Measurements from ENCODE around the gene ADRA2B.
"Not testable (repeated sequence)": the region's sequence is repeated elsewhere in the genome, so short reads cannot be mapped to it uniquely, and the experiment has no call there.

ADRA2B gene

DNA sequence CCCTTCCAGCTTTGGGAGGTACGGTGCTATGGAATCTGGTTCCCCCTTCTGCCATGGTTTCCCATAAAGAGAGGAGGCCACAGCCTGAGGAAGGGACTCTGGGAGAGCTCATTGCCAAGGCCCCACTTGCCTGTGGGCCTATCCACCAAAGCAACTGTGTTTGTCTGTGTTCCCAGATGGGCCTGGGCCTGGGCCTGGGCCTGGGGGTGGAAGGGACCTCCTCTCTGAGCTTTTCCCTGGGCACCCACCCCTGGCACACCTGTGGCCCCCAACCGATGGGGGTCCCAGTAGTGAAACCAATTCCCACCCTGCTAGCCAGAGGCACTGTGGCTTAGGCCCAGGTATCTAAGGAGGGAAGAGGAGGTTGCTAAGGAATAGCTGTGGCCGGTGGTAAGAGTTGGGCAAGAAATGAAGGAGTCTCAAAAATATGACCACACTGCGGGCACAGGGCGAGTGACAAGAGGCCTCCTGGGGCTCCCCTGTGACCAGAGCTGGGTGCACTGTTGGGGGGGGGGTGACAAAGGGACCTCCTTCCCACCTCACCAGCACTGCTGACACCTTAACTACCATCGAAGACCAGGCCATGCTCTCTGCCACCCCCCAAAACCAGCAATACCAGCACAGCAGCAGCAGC lies 33.8 kb upstream of the ADRA2B start:
- DNase-seq, result no peak

DNA sequence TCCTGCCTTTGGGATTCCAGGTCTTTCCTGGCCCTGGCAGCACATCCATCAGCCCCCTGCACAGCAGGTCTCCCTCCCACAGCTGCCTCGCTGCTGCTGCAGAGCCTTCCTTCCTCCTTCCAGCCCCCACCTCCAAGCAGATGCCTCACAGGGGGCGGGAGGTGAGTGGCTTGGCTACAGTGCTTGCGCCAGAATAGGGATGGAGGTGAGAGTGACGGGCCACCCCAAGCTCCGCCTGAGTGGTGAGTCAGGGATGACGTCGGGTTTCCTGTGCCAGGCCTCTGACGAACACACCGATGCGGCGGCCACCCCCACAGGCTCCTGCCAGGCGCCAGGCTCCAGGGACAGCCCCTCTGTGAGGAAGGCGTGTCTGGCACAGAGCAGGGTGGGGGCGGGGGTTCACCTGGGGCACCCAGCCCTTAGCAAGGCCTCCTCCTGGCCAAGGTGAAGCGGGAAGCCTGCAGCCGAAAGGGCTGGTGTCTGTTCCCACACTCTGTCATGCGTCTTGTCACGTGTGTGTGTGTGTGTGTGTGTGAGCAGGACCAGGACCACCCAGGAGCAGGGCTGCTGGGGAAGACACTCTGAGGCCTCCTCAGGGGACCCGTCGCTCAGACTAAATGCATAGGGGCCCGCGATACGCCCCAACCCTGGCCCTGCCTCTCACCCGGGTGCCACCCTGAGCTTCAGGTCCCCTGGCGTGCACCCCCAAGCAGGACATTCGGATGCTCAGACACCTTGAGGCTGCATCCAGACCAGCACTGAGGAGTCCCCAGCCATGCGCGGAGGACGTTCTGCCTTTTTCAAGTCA lies 32.2 kb upstream of the ADRA2B start:
- peak; percentile 84 for DNase-seq

DNA sequence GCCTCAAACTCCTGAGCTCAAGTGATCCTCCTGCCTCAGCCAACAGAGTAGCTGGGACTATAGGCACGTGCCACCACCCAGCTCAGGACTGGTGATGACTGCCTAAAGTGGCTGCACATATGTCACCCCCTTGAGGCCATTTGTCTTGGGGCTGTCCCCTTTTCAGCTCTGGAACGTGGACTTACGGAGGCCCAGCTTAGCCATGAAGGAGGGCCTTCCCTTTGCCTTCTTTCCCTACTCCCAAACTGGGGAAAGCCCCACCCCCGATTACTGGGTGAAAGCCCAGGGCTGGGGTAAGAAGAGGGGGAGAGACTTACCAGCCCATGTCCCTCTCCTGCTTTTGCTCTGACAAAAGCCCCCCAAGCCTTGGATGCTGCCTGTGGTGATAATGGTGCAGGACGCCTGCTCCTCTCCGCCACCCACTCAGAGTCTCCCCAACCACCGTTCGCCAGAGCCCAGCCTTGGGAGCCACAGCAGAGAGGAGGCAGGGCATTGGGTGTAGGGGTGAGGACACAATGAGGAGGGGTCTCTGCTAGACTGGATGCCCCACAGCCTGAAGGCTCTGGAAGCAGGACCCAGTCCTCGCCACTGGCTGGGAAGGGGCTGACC lies 31.3 kb upstream of the ADRA2B start:
- DNase-seq, result no peak

DNA sequence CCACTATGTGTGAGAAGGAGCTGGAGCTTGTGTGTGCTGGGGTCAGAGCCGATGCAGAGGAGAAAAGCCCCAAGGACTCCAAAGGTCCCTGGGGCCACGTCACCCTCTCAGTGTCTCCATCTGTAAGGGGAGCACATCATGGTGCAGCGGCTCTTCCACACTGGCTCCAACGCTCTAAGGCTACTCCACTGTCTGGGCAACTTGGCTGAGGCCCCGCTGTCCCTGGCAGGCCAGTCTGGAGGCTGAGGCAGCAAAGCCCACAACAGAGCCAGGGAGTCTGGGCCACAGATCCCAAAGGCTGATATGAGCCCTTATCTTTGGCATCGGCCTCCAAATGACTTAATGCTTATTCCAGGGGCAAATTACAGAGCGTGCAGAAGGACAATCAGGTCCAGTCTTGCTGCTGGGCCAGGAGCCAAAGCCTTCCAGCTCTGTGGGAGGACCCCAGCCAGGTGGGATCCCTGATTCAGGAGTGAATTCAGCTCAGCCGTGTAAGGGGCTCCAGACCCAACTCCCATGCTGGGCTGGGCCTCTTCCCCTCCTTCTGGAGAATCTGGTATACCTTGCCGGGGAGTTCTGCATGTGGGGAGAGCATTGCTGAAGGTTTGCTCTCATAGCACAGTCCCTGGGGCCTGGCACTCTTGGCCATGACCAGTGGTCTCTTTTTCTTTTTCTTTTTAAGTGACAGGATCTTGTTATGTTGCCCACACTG lies 30.7 kb upstream of the ADRA2B start:
- no peak for DNase-seq

DNA sequence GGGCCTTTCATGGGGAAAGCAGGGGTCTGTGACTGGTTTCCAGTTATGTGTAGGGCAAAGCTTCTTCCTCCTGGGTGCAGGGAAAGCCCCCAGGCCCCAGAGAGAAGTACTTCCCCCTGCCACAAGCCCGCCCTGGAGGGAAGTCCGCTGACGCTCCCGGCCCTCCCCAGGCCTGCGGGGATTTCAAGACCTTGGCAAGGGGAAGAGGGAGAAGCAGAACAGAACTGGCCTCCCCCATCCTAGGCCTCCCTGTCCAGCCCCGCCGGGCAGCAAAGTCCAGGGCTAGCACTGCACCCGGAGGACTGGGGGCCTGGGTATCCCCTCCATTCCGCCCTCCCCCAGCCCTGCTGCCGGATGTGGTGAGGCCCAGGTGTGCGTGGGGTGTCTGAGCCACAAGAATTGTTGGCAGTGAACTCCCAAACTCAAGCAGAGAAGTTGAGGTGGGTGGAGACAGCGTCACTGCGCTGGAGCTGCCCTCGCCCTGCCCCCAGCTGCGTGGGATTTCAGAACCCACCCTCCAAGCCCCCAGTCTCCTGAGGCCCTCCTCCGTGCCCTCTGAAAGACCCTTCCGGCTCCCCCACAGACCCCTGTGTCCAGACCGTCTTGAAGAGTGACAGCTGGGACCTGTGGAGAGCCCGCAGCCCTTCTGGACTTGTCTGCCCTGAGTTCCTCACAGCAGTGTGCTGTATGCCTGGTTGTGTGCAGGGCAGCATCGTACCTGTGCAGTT lies 29.9 kb upstream of the ADRA2B start:
- no peak for DNase-seq

DNA sequence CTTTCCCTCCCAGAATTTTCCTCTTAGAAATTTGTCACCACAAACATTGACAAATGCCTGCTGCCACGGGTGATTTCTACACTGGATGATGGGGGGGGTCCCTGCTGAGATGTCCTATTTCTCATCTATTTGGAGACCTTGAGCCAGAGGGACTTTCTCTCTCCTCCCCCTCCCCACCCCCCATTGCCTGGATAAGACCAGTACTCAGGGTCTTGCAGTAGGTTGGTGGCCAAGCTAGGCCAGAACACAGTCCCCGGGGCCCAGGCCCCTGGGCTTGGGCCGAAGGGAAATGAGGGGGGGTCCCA lies 29.4 kb upstream of the ADRA2B start:
- DNase-seq, result no peak

DNA sequence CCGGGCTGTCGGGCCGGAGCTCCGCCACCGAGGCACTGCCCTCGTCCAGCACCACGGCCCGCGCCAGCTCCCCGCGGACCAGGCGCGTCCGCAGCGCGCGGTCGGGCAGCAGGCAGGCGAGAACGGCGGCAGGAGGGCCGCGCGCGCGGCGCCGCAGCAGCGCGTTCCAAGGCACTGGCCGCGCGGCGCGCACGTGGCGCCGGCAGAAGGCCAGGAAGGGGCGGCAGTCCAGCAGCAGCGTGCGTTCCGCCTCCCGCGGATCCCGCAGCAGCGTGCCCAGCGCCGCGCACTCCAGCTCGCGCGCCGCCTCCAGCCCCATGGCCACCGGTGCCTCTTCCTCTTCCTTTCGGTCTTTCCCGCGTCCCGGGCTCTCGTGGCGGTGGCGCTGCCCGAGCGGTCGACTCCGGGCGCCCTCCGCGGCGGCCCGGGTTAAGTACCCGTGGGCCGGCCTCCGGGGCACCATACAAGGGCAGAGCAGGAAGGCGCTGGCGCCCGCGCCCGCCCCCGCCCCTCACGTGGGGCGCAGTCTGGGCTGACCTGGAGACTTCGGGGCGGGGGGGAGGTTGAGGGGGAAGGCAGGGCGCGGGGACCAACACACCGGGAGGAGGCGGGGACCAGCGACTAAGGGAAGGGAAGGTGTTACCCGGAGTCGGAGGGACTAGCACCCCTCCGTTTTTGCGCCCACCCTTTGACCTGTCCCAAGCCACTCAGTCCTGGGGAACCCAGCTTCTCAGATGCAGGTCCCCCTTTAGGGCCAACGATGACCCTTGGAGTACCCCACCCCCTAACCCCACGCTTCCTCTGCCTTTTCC lies 28.9 kb upstream of the ADRA2B start, which contains the start of gene DUSP2:
DUSP2 (minus strand) TSS at position 405 of the 812 bp plus-strand sequence; CDS start at position 319, 86 bp downstream.
- DNase-seq, result peak; percentile 77

DNA sequence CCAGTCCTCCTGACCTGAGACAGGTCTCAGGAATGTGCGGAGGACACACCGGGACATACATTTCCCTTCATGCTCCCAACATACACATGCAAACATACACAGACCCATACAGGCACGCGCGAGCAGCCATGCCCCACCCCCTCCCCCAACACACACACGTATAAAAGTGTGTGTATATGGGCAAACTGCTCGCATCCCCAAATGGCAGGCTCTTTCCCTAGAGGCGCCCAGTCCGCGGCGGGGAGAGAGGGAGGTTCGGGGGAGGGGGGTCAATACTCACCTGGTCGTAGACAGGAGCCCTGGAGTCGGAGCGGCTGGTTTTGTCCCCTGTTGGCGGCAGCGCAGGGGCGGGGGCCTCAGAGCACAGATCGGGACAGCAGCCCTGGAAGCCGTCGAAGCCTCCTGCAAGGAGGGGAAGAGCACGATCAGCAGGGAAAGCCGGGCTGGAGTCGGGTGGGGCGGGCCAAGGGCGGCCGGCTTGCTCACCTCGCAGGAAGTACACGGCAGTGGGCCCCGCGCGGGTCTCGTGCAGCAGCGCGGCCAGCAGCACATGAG lies 28.2 kb upstream of the ADRA2B start:
- no peak for DNase-seq

DNA sequence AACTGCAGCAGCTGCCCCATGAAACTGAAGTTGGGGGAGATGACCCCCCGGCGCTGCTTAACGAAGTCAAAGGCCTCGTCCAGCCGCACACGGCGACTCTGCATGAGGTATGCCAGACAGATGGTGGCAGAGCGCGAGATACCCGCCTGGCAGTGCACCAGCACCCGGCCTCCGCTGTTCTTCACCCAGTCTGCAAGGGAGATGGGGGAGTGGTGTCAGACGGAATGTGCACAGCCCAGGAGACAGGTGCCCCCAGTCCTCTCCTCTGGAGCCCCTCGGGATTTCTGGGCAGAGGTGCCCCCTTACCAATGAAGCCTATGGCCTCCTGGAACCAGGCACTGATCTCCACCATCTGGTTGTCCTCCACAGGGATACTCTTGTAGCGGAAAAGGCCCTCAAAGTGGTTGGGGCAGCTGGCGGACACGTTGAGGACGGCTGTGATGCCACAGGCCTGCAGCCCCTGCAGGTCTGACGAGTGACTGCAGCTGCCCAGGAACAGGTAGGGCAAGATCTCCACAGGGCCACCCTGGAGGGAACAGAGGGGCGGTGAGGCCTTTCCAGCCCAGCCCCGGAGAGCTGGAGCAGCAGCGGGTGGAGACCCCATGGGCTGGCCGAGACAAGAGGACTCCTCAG lies 27.6 kb upstream of the ADRA2B start:
- DNase-seq, result no peak

DNA sequence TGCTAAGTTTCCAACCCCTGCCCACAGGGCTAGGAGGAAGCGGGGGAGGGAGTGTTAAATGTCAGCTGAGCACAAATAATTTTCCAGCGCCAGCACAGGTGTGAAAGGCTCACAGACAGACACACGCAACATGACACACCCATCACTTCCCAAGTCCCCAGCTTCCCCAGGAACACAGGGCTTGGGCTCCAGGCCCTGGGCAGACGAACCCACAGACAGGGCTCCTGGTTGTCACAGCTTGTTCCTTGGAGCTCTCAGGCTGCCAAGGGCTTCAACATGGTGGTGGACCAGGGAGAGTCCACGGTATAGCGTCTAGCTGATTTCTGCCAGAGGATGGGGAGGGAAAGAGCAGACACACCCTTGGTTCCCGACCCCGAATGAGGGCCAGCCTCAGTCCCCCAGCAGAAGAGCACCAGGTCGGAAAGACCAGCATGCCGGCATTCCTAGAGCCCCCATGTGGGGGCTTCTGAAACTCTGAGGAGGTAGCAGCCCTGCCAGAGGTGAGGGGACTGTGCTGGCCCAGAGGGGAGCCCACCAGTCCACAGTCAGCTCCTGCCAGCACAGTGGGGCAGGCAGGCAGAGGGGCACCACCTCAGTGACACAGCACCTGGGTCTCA lies 27.0 kb upstream of the ADRA2B start:
- no peak for DNase-seq

DNA sequence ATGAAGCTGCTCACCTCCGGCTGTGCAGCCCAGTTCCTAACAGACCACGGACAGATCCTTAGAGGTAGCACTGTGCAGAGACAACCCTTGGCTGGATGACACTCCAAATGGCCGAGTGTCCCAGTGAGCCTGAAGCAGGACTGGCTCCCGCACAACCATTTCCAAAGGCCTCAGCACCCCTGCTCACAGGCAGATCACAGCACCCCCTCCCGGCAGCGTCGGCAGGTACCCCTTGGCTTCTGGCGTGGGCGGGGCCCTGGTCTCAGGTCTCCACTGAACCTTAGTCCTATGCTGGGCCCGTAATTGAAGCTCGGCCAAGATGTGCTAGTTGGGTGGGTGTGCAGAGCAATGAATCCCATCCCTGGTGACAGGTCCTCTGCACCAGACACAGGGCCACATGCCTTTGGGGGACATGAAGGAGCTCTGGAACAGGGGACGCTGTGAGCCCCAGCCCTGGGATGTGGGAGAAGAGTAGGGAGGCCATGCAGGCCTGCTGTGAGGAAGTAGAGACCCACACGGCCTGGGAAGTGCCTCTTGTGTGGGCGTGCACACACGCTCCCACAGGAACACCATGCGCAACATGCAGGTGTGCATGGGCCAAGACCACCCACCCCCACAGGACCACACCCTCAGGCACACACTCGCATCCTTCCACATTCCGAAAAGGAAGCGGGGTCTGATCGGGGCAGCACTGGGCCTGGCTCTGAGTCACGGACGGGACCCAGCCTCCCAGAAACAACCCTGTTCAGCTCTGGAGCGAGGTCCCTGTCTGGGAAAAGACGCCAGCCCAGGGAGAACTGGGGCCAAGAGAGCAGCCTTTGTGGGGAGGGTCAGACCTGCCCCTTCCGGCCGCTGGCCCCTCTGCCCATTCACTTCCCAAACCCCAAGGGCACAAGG lies 26.1 kb upstream of the ADRA2B start:
- DNase-seq, result no peak

DNA sequence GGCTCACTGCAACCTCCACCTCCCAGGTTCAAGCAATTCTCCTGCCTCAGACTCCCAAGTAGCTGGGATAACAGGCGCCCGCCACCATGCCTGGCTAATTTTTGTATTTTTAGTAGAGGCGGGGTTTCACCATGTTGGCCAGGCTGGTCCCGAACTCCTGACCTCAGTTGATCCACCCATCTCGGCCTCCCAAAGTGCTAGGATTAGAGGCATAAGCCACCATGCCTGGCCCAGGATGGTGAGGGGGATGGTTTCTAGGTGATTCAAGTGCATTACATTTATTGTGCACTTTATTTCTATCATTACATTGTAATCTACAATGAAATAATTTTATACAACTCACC lies 25.2 kb upstream of the ADRA2B start:
- DNase-seq, result not testable (repeated sequence)

DNA sequence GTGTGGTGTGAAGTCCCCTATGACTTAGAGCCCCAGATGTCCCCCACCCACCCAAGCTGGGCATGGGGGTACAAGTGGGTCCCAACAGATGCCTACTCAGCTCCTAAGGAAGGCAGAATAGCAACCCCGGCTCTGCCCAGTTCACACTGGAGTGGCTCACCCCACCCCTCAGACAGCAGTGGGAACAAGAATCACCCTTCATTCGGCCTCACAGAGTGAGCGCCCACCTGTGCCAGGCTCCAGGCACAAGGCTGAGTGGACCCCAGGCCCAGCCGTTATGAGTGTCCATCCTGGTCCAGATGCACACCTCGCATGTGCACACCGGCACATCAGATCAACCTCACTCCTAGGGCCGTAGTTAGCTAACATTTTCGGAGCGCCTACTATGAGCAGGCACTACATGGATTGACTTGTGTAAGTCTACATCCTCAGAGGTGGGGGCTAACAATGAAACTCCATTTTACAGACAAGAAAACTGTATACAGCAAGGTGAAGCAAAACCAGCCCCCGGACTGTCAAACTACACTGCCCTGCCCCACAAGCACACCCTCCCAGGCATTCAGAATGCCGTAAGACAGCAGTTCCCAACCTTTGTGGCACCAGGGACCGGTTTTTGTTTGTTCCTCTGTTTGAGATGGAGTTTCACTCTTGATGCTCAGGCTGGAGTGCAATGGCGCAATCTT lies 24.7 kb upstream of the ADRA2B start:
- no peak for DNase-seq

DNA sequence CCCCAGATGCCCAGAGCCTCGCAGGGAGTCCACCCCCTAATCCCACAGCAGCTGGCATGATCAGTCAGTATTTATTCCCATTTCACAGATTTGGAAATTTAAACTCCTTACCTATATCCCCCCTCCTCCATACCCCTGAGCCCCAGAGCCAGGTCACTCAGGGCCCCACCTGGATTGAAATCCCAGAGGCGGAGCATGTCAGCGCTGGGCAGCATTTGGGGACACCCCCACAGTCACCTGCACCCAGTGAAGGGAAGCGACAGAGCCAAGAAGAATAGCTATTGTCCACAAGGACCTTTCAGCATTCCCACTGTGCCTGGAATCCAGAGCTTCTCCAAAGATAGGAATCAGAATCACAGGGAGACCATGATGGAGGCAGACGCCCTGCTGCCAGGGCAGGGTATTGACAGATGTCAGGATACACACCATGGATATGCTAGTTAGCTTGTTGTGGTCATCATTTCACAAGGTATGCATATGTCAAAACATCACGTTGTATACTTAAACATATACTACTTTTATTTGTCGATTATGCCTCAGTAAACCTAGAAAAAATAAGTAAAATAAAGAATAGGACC lies 22.9 kb upstream of the ADRA2B start:
- DNase-seq, result no peak

DNA sequence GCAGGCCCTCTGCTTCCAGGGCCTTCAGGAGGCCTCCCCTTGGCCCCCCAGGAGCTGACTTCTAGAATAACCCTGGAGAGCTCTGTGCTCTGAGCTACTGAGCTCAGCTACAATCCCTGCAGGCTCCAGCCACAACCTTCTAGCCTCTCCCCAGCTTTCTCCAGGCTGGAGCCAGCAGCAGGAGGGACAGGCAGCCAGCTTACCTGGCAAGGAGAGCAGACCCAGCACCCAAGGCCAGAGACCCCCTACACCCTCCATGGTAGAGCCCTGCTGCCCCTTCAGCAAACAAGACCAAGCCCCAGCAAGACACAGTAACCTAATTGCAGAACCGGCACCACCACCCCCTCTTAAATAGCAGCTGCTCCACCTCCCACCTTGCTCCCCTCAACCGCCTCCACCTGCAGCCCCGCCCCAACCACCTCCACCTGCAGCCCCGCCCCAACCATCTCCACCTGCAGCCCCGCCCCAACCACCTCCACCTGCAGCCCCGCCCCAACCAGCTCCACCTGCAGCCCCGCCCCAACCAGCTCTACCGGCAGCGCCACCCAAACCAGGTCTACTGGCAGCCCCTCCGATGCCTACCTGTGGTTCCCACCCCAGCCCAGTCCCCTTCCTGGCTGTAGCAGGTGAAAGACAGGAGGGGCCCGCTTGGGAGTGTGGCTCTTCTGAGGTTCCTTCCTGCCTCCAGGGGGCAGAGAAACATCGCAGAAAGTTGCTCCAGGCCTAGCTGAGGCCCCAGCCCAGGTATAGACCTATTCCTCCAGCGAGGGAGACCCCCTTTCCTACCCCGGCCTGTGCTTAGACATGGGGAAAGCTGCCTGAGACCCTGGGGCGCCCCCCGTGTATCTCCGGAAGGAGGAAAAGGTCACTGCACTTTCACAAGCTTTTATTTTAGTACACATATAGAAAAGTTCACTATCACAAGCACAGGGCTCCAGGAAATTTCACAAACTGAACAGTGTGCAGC lies 22.1 kb upstream of the ADRA2B start, which contains the start of gene ASTL:
ASTL (minus strand) TSS at position 324 of the 967 bp plus-strand sequence; CDS start at position 258, 66 bp downstream.
- peak; percentile 37 for DNase-seq

DNA sequence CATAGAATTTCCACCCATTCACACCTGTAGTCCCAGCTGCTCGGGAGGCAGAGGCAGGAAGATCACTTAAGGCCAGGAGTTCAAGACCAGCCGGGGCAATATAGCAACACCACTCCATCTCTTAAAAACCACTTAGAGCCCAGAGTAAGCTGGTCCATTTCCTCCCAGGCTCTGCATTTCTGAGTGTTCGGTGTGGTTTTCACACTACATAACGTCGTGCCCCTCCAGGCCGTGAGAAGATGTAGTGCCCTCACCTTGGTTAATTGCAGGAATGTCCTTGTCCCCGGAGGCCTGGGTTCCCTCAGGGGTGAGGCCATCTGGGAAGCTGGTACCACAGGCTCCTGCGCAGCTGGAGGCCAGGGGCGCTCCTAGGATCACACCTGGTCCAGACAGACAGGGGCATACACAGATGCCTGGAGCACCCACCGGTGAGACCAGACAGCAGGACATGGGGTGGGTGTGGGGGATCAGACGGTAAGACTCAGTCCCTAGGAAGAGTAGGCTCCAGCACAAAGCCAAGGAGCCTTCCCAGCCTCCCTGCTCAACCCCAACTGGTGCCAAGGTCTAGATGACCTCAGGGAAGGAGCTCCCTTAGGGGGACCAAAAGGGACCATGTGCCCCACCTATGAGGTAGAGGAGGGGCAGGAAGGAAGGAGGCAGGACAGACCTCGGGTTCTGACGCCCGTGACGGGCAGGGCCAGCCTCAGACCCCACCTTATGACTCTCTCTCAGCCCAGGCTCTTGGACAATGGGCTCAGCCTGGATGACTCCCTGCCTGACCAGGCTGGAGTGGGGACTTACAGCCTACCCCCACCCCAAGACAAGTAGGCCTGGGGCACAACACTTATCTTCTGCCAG lies 21.2 kb upstream of the ADRA2B start:
- DNase-seq, result no peak

All from fibroblast of skin of scalp (primary cell).